Cardiac muscle cell (in vitro differentiated cells and primary cell): ENCODE data around the gene TNFRSF1B. TPM values are rescaled to one million over a fixed set of nuclear protein-coding genes. Genes with fewer than 3 reads are reported as not detected.

Experiments
- DNase-seq, 2 donors: peaks; one replicate each; pipeline versions ENCODE4 v3.0.0 to v3.0.0-alpha.2; 2010 to 2017; ENCODE audit warnings: low read depth in 1 of 2, low spot score in 1 of 2
- H3K27ac ChIP-seq: fragments of 200-600 bp; sonication (generic); 2 replicates; pipeline ENCODE4 v1.5.1; 2016
- H3K27me3 ChIP-seq: fragments of 200-600 bp; sonication (generic); 2 replicates; pipeline ENCODE4 v1.6.0; 2016; ENCODE audit warnings: control low read depth
- H3K36me3 ChIP-seq: fragments of 200-600 bp; sonication (generic); 2 replicates; pipeline ENCODE4 v1.5.1; 2016; ENCODE audit warnings: control low read depth
- H3K4me1 ChIP-seq: fragments of 200-600 bp; sonication (generic); 2 replicates; pipeline ENCODE4 v1.8.1; 2017; ENCODE audit warnings: low read depth, mild to moderate bottlenecking, mixed run types
- H3K4me3 ChIP-seq: fragments of 200-600 bp; sonication (generic); 2 replicates; pipeline ENCODE4 v1.5.1; 2016; ENCODE audit warnings: mild to moderate bottlenecking
- H3K9me3 ChIP-seq: fragments of 200-600 bp; sonication (generic); 2 replicates; pipeline ENCODE4 v1.5.1; 2017; ENCODE audit warnings: low read depth, mild to moderate bottlenecking, control low read depth
- polyA plus RNA-seq: library from polyadenylated mRNA; unstranded; fragments of >200 nt; fragmentation: Nextera tagmentation; extraction: Ambion mirVana; gene quantifications from 2 replicates; pipeline ENCODE4 v1.2.1, GENCODE V29; 2016
- total RNA-seq: library from RNA; depleted of rRNA; stranded (reverse); fragments of >200 nt; gene quantifications from 2 replicates; pipeline ENCODE4 v1.2.3, GENCODE V29; 2016
- TF ChIP-seq, protein P1 (sequence below): IDR thresholded peaks from 2 replicates; pipeline ENCODE4 v1.5.1; 2012; ENCODE audit warnings: low read depth, mild to moderate bottlenecking, low read length

Gene TNFRSF1B
- total and polyA plus RNA-seq, 2 experiments from 2014 or later: 0.27 TPM; not detected in 1

DNA sequence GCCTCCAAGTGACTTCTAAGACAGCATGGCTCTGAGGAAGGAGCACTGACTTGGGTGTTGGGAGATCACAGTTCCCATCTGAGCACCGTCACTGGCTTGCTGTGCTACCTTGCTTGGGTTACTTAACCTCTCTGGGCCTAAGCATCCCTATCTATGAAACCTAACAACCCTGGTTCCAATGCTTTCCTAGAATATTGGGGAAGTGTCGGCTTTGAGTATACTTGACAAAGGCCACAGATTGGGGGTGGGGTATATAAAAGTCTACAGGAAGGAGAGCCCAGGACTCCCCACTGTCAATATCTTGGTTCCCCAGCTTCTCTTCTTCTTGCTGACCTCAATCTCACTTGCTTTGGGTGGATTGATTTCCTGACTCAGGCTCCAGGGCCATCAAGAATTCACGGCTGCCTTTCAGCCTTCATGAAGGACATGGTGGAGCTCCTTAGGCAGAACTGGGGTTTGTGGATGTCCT is 6.3 kb downstream of the TNFRSF1B start:
- H3K4me1 ChIP-seq: no peaks in the 10 kb centered on the region
- no peak overlapping the region for H3K4me3 ChIP-seq
- TF ChIP-seq, protein P1, sequence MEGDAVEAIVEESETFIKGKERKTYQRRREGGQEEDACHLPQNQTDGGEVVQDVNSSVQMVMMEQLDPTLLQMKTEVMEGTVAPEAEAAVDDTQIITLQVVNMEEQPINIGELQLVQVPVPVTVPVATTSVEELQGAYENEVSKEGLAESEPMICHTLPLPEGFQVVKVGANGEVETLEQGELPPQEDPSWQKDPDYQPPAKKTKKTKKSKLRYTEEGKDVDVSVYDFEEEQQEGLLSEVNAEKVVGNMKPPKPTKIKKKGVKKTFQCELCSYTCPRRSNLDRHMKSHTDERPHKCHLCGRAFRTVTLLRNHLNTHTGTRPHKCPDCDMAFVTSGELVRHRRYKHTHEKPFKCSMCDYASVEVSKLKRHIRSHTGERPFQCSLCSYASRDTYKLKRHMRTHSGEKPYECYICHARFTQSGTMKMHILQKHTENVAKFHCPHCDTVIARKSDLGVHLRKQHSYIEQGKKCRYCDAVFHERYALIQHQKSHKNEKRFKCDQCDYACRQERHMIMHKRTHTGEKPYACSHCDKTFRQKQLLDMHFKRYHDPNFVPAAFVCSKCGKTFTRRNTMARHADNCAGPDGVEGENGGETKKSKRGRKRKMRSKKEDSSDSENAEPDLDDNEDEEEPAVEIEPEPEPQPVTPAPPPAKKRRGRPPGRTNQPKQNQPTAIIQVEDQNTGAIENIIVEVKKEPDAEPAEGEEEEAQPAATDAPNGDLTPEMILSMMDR: no peak
- H3K27me3 ChIP-seq: peaks cover 16% of the 10 kb centered on the region
- no peak overlapping the region for H3K27ac ChIP-seq
- no peaks in the 10 kb centered on the region for H3K36me3 ChIP-seq
- H3K9me3 ChIP-seq: no peaks in the 10 kb centered on the region
- DNase-seq: no peak

DNA sequence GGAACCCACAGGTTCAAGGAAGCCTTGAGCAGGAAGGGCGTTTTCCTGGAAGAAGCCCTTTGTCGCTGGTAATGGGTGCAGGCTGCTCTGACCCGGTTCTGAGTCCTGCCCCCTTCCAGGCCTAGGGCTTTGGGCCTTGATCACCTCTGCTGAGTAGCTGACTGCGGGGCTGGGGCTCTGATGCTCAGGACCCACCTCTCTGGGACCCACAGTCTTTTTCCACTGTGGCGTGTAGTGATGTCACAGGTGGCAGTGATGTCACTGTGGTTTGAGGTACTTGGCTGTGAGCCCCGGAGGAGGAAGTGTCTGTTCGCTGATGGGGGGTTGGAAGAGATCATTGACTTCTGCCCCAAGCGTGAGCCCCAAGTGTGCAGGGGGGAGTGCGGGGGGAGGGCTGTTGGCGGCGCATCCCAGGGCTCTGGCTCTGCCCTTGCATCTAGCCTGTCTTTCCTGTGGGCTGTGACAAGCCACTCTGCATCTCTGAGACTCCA is 6.9 kb downstream of the TNFRSF1B start:
- Histone ChIP-seq H3K27ac (no peak overlapping the region), H3K4me1 (no peaks in the 10 kb centered on the region), H3K27me3 (peaks cover 10% of the 10 kb centered on the region), H3K9me3 (no peaks in the 10 kb centered on the region), H3K36me3 (no peaks in the 10 kb centered on the region), H3K4me3 (no peak overlapping the region)
- DNase-seq: peak in 1 of 2 donors; percentile 30
- TF ChIP-seq, protein P1: no peak

DNA sequence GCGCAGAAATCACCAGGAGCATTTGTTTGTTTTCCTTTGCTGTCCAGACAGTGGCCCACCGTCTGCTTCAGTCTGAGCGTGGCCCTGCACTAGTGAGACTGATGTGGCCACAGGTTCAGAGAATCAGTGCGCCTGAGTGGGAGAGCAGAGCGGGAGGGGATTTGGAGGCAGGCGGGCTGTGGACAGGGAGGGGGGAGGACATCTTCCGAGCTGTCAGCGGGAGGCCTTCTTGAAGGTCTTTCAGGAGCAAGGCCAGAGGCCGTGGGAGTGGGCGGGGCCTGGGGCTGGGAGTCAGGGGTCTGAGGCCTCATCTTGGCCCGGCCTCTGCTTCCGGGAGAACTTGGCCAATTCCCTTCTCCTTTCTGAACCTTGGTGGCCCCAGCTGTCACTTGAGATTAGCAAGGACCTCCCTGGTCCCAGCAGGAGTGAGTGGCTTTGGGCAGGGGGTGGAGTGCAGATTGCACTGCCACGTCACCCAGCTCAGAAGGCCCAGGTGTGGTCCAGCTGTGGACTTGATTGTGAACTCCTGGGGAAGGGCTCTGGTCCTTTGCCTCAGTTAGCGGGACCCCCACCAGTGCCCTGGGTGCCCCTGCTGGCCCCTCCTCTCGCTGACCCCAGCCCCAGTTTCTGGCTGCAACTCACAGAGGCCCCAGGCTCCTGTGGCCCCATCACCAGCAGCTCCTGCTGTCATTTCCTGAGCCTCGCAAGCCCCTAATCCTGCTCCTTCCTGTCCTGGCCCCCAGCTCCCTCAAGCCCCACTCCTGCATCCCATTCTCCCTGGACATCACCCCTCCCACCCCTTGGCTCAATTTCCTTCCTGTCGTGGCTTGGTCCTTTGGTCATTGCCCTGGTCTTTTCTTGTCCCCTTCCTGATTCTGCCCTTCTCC is 8.4 kb downstream of the TNFRSF1B start:
- Histone ChIP-seq H3K4me3 (no peak overlapping the region), H3K9me3 (no peaks in the 10 kb centered on the region), H3K27ac (no peak overlapping the region), H3K4me1 (no peaks in the 10 kb centered on the region), H3K36me3 (no peaks in the 10 kb centered on the region), H3K27me3 (no peaks in the 10 kb centered on the region)
- TF ChIP-seq, protein P1: no peak
- DNase-seq: peak; percentile 30 to 52

DNA sequence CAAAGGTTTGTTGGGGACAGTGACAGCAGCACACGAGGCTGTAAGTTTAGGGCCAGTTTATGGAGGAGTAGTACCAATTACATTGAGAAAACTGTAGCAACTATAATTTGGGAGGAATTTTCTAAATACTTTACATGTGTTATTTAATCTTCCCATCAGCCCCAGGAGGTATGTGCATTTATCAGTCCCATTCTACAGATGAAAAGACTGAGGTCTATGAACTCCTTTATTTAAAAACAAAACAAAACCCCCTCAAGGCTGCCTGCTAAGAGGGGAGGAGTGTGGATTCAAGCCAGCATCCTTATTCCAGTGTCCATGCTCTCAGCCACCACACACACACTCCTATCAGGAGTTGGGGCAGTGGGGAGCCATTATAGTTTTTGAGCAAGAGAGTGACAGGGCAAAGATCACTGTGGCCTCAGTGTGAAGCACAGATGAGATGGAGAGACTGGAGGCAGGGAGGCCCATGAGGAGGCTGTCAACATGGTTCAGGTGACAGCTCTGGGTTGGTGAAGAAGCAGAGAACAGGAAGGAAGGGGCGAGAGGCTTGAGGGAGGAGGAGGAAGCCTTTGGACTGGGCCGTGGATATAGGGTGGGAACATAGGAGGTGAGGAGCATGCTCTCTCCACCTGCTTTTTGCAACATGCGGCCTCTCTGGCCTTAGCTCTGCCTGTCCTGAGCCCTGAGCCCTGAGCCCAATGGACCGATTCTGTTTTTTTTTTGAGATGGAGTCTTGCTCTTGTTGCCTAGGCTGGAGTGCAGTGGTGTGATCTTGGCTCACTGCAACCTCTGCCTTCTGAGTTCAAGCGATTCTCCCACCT is 9.7 kb downstream of the TNFRSF1B start:
- no peak for DNase-seq
- Histone ChIP-seq H3K27me3 (no peaks in the 10 kb centered on the region), H3K4me1 (no peaks in the 10 kb centered on the region), H3K27ac (no peak overlapping the region), H3K4me3 (no peak overlapping the region), H3K9me3 (no peaks in the 10 kb centered on the region), H3K36me3 (no peaks in the 10 kb centered on the region)
- TF ChIP-seq, protein P1: no peak

DNA sequence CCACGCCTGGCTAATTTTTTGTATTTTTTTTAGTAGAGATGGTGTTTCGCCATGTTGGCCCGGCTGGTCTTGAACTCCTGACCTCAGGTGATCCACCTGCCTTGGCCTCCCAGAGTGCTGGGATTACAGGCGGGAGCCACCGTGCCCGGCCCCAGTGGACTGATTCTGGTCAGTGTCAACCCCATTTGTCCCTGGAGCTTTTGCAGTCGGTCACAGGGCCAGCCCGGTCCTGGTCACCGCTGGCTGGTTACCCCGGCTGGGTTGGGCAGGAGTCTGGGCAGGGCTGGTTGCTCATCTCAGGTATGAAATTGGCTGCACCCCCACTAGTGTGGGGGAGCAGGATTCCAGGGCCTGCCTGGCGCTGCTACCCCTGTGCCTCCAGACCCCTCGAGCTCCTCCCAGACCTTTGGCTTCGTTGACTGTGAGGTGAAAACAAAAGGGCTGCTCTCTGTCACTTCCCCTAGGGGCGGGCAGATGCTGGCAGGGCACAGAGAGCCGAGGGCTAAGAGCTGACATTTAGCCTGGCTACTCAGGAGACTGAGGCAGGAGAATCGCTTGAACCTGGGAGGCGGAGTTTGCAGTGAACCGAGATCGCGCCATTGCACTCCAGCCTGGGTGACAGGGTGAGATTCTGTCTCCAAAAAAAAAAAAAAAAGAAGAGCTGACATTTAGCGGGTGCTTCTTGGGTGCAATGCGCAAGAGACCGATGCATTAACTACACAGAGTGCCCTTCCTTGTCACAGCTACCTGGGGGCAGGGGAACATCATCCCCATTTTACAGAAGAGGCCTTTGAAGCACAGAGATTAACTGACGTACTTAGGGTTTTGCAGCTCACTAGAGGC is 10.6 kb downstream of the TNFRSF1B start:
- TF ChIP-seq, protein P1: no peak
- Histone ChIP-seq H3K27ac (no peak overlapping the region), H3K4me1 (no peaks in the 10 kb centered on the region), H3K4me3 (no peak overlapping the region), H3K36me3 (no peaks in the 10 kb centered on the region), H3K27me3 (no peaks in the 10 kb centered on the region), H3K9me3 (no peaks in the 10 kb centered on the region)
- no peak for DNase-seq
